ENCODE measurements around the gene GUSB.
"Not testable (repeated sequence)": the region's sequence is repeated elsewhere in the genome, so short reads cannot be mapped to it uniquely, and the experiment has no call there.

GUSB gene

DNA sequence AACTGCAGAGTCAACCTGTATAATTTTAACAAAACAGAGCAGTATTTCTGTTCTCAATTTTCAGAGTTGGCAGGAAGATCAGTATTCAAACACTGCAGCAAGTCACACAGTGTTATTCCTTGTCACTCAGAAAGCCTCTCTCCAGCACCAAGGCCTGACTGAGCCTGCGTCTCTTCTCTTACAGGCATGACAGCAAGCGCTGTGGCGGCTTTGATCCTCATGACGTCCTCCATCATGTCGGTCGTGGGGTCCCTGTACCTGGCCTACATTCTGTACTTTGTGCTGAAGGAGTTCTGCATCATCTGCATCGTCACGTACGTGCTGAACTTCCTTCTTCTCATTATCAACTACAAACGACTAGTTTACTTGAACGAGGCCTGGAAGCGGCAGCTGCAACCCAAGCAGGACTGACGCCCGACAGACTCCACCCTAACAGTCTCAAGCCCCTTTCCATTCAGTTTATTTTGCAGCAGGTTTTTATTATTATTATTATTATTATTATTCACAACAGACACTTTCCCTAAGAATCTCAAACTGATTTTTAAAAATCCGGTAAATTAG lies 28.0 kb downstream of the GUSB start:
- TF ChIP-seq, protein P1, sequence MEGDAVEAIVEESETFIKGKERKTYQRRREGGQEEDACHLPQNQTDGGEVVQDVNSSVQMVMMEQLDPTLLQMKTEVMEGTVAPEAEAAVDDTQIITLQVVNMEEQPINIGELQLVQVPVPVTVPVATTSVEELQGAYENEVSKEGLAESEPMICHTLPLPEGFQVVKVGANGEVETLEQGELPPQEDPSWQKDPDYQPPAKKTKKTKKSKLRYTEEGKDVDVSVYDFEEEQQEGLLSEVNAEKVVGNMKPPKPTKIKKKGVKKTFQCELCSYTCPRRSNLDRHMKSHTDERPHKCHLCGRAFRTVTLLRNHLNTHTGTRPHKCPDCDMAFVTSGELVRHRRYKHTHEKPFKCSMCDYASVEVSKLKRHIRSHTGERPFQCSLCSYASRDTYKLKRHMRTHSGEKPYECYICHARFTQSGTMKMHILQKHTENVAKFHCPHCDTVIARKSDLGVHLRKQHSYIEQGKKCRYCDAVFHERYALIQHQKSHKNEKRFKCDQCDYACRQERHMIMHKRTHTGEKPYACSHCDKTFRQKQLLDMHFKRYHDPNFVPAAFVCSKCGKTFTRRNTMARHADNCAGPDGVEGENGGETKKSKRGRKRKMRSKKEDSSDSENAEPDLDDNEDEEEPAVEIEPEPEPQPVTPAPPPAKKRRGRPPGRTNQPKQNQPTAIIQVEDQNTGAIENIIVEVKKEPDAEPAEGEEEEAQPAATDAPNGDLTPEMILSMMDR (IDR thresholded peaks at IDR 0.05; ENCODE audit: unreplicated experiment in 3 of 3), result no peak
- no peaks in the 10 kb centered on the region for H3K4me1 Mint-ChIP-seq
- no peaks in the 10 kb centered on the region for H3K27me3 Mint-ChIP-seq (ENCODE audit: low read depth)
- peaks cover 26% of the 10 kb centered on the region for H3K36me3 Mint-ChIP-seq (ENCODE audit: low read depth)
- H3K9me3 Mint-ChIP-seq, result no peaks in the 10 kb centered on the region
- no peak overlapping the region for H3K4me3 Mint-ChIP-seq
- H3K27ac Mint-ChIP-seq, result no peak overlapping the region

DNA sequence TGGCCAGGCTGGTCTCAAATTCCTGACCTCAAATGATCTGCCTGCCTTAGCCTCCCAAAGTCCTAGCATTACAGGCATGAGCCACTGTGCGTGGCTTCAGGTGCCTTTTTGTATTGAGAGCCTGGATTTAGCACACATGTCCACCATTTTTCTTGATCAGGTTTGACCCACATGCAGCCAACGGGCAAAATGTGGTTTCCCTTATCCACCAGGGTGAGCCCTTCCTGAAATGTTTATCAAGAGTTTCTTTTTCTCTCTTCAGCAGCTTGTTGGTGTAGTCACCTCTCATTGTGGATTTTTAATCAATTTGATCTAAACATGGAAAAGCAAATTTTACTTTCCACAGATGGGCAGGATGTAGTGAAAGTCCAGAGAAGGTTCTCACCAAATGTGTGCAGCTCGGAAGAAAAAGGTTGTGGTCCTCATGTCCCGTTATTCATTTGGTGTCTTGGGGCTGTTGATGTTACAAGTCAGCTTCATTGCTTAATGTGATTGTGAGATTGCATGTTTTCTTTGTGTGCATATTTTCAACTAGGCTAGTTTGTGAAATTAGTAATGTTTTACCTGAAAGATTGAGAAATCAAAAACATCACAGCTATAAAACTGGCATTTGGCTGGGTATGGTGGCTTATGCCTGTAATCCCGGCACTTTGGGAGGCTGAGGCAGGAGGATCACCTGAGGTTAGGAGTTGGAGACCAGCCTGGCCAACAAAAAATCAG lies 28.9 kb downstream of the GUSB start:
- TF ChIP-seq, protein P1 (IDR thresholded peaks at IDR 0.05; ENCODE audit: unreplicated experiment in 3 of 3), result no peak
- Mint-ChIP-seq H3K27ac (no peak overlapping the region), H3K4me1 (no peaks in the 10 kb centered on the region), H3K9me3 (no peaks in the 10 kb centered on the region), H3K36me3 (ENCODE audit: low read depth) (peaks cover 21% of the 10 kb centered on the region), H3K4me3 (no peak overlapping the region), H3K27me3 (ENCODE audit: low read depth) (no peaks in the 10 kb centered on the region)

DNA sequence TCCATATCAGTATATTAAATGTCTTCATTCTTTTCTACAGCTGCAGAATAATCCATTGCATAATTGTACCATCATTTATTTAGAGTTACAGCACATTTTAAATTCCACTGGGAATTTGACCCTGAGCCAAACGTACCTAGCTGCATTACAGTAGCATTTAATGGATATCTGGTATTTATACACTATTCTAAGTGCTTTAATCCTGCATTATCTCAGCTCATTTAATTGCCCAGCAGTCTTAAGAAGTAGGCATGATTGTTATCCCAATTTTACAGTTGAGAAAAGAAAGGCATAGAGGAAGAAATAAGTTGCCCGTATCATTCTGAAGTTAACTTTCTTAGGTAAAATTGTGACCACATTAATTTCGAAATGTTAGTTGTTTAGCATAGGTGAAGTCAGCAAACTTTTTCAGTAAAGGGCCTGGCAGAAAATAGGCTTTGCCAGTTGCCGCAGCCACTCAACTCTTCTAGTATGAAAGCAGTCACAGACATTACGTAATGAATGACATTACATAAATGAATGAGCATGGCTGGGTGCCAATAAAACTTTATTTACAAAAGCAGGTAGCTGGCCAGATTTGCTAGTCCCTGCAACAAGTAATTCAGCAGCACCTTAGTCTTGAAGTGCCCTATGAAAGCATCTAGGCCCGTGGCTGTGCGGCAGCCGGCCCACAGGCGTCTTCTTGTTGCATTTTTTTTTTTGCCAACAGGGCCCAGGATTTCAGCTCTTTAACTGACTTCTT lies 30.0 kb downstream of the GUSB start:
- H3K4me3 Mint-ChIP-seq, result no peak overlapping the region
- H3K27ac Mint-ChIP-seq, result no peak overlapping the region
- H3K9me3 Mint-ChIP-seq, result no peaks in the 10 kb centered on the region
- no peaks in the 10 kb centered on the region for H3K4me1 Mint-ChIP-seq
- TF ChIP-seq, protein P1 (IDR thresholded peaks at IDR 0.05; ENCODE audit: unreplicated experiment in 3 of 3), result no peak
- peaks cover 18% of the 10 kb centered on the region for H3K36me3 Mint-ChIP-seq (ENCODE audit: low read depth)
- no peaks in the 10 kb centered on the region for H3K27me3 Mint-ChIP-seq (ENCODE audit: low read depth)

DNA sequence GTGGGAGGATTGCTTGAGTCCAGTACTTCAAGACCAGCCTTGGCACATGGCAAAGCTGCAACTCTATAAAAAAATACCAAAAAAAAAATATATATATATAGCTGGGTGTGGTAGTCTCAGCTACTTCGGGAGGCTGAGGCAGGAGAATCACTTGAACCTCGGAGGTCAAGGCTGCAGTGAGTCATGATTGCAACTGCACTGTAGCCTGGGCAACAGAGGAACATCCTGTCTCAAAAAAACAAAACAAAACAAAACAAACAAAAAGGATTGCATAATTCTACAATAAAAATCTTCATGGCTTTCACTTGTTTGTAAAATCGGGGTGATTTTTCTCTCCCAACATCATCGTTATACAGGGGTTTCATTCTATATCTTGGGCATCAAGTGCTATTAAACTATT lies 35.1 kb downstream of the GUSB start:
- TF ChIP-seq, protein P1 (IDR thresholded peaks at IDR 0.05; ENCODE audit: unreplicated experiment in 3 of 3), result no peak

DNA sequence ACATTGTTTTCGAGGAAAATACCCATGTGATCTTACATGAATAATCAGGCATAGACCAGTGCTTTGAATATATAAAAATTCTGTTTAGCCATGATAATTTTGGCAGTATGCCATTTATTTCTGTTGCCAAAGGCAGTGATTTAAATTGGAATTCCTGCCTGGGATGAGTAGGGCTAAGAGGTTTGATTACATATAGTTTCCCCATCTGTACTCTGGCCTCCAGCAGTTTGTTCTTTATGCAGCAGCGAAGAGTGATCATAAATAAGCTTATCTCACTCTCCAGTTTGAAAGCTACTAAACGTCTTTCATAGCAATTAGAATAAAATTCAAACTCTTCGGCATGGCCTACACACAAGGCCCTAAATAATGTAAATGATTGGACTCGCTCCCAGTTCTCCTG lies 36.2 kb downstream of the GUSB start:
- not testable (repeated sequence) for H3K4me3 Mint-ChIP-seq; H3K27me3 Mint-ChIP-seq (ENCODE audit: low read depth); H3K9me3 Mint-ChIP-seq; H3K36me3 Mint-ChIP-seq (ENCODE audit: low read depth); H3K27ac Mint-ChIP-seq; H3K4me1 Mint-ChIP-seq

More for the DNA sequence above, 35.1 kb downstream of the GUSB start:
- no peak overlapping the region for H3K4me3 Mint-ChIP-seq
- H3K36me3 Mint-ChIP-seq (ENCODE audit: low read depth), result no peaks in the 10 kb centered on the region
- no peaks in the 10 kb centered on the region for H3K9me3 Mint-ChIP-seq
- no peak overlapping the region for H3K27ac Mint-ChIP-seq
- no peaks in the 10 kb centered on the region for H3K4me1 Mint-ChIP-seq
- H3K27me3 Mint-ChIP-seq (ENCODE audit: low read depth), result no peaks in the 10 kb centered on the region

DNA sequence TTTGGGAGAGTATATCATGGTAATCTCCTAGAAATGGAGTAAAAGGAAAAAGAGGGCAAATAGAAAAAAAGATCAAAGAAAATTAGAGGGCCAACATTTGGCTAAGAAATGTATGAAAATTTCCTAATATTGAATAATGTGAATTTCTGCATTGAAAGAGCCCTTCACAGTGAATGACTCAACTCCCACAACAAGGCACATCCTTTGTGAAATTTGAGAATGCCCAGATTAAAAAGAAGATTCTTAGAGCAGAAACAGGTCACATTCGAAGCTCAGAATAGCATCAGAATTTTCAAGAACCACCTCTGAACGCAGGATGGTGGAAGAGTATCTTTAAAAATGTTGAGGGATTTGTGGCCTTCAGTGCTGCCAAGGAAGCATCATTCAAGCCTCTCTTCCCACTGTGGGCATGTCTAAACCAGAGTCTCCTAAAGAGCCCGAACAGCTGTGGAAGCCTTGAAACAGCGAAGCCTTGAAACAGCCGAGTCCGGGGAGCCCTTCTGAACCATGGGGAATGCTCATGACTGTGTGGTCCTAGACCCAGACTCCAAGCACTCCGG lies 43.6 kb downstream of the GUSB start:
- no peaks in the 10 kb centered on the region for H3K27me3 Mint-ChIP-seq (ENCODE audit: low read depth)

More for the DNA sequence above, 43.6 kb downstream of the GUSB start:
- TF ChIP-seq, protein P1 (IDR thresholded peaks at IDR 0.05; ENCODE audit: unreplicated experiment in 3 of 3), result no peak
- Mint-ChIP-seq H3K9me3 (no peaks in the 10 kb centered on the region), H3K36me3 (ENCODE audit: low read depth) (peaks cover 28% of the 10 kb centered on the region), H3K27ac (no peak overlapping the region), H3K4me3 (no peak overlapping the region), H3K4me1 (no peaks in the 10 kb centered on the region)
